Neutrophil (primary cell): ENCODE results near the gene AMBN.

ENCODE experiments used
- H3K27ac ChIP-seq: fragments of 200-600 bp; sonication (generic); 2 replicates; pipeline ENCODE4 v1.5.1; 2016; ENCODE audit warnings: mild to moderate bottlenecking, moderate library complexity
- H3K27me3 ChIP-seq: fragments of 200-600 bp; sonication (generic); 2 replicates; pipeline ENCODE4 v1.6.0; 2016; ENCODE audit warnings: mild to moderate bottlenecking
- H3K36me3 ChIP-seq: fragments of 200-600 bp; sonication (generic); 2 replicates; pipeline ENCODE4 v1.5.1; 2017
- H3K4me1 ChIP-seq, 2 experiments: fragments of 200-600 bp in 1 of 2; sonication (generic) in 1 of 2; 1 replicate in 1 of 2; 2 replicates in 1 of 2; pipeline versions ENCODE4 v1.5.1 to v1.6.1; 2013 to 2016; ENCODE audit warnings: low read depth in 1 of 2, low read length in 1 of 2, mild to moderate bottlenecking in 1 of 2, moderate library complexity in 1 of 2; ENCODE audit not compliant: control insufficient read depth in 1 of 2, insufficient read depth in 1 of 2
- H3K4me3 ChIP-seq, 2 experiments: fragments of 200-600 bp in 1 of 2; sonication (generic) in 1 of 2; 1 replicate in 1 of 2; 2 replicates in 1 of 2; pipeline ENCODE4 v1.5.1; 2013 to 2016; ENCODE audit warnings: low read depth in 1 of 2, low read length in 1 of 2, mild to moderate bottlenecking in 1 of 2, moderate library complexity in 1 of 2
- H3K9me3 ChIP-seq: fragments of 200-600 bp; sonication (generic); 2 replicates; pipeline ENCODE4 v1.5.1; 2016
- TF ChIP-seq, protein P1 (sequence below): fragments of 200-600 bp; sonication (generic); IDR thresholded peaks from 2 replicates; pipeline ENCODE4 v1.5.1; 2016; ENCODE audit warnings: antibody characterized with exemption

AMBN gene

GRCh38 chr4:70600305-70600704 lies 8.2 kb downstream of the AMBN start:
- no peaks in the 10 kb centered on the region for H3K36me3 ChIP-seq
- no peak overlapping the region for H3K4me3 ChIP-seq
- H3K27me3 ChIP-seq: no peaks in the 10 kb centered on the region
- no peaks in the 10 kb centered on the region for H3K9me3 ChIP-seq
- TF ChIP-seq, protein P1, sequence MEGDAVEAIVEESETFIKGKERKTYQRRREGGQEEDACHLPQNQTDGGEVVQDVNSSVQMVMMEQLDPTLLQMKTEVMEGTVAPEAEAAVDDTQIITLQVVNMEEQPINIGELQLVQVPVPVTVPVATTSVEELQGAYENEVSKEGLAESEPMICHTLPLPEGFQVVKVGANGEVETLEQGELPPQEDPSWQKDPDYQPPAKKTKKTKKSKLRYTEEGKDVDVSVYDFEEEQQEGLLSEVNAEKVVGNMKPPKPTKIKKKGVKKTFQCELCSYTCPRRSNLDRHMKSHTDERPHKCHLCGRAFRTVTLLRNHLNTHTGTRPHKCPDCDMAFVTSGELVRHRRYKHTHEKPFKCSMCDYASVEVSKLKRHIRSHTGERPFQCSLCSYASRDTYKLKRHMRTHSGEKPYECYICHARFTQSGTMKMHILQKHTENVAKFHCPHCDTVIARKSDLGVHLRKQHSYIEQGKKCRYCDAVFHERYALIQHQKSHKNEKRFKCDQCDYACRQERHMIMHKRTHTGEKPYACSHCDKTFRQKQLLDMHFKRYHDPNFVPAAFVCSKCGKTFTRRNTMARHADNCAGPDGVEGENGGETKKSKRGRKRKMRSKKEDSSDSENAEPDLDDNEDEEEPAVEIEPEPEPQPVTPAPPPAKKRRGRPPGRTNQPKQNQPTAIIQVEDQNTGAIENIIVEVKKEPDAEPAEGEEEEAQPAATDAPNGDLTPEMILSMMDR: no peak
- H3K4me1 ChIP-seq: no peaks in the 10 kb centered on the region
- H3K27ac ChIP-seq: no peak overlapping the region

DNA sequence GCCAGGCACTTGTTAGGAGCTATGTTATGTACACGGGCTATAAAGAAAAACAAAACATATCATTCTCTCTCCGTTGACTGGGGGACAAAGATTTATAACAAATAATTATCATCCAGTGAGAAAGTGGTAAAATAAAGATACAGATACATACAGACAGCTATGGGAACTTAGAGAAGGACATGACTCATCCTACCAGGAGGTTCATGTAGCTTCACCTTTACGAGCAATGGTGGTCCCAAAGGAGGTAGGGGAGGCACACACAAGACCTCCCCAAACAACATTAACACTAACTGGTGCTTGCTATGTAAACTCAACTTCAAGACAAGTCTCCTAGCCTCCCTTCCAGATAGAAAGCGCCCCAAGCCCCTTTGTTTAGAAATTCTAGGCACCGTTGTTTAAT lies 8.9 kb downstream of the AMBN start:
- H3K4me1 ChIP-seq: no peaks in the 10 kb centered on the region
- H3K36me3 ChIP-seq: no peaks in the 10 kb centered on the region
- no peaks in the 10 kb centered on the region for H3K9me3 ChIP-seq
- TF ChIP-seq, protein P1: no peak
- H3K27me3 ChIP-seq: no peaks in the 10 kb centered on the region
- no peak overlapping the region for H3K27ac ChIP-seq
- no peak overlapping the region for H3K4me3 ChIP-seq

- no peaks in the 10 kb centered on the region for H3K27me3 ChIP-seq
- H3K36me3 ChIP-seq: no peaks in the 10 kb centered on the region
- no peak overlapping the region for H3K4me3 ChIP-seq
- H3K9me3 ChIP-seq: no peaks in the 10 kb centered on the region
- no peaks in the 10 kb centered on the region for H3K4me1 ChIP-seq
- H3K27ac ChIP-seq: no peak overlapping the region
- TF ChIP-seq, protein P1: peak; percentile 25
These were observed 9.5 kb downstream of the AMBN start for GRCh38 chr4:70601422-70602039.

GRCh38 chr4:70603856-70604255 lies 11.8 kb downstream of the AMBN start:
- no peak overlapping the region for H3K4me3 ChIP-seq
- H3K27ac ChIP-seq: no peak overlapping the region
- no peaks in the 10 kb centered on the region for H3K4me1 ChIP-seq
- no peaks in the 10 kb centered on the region for H3K36me3 ChIP-seq
- TF ChIP-seq, protein P1: no peak
- no peaks in the 10 kb centered on the region for H3K27me3 ChIP-seq
- no peaks in the 10 kb centered on the region for H3K9me3 ChIP-seq

DNA sequence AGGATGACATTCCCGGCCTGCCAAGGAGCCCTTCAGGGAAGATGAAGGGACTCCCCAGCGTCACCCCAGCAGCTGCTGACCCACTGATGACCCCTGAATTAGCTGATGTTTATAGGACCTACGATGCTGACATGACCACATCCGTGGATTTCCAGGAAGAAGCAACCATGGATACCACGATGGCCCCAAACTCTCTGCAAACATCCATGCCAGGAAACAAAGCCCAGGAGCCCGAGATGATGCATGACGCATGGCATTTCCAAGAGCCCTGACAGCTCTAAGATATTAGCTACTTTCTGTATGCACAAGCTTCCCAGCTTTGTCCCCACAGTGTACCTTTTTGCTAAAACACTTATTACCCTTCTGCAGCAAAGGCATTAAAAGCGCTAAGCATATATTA lies 14.4 kb downstream of the AMBN start:
- Histone ChIP-seq H3K27me3 (no peaks in the 10 kb centered on the region), H3K9me3 (no peaks in the 10 kb centered on the region), H3K4me1 (no peaks in the 10 kb centered on the region), H3K27ac (no peak overlapping the region), H3K36me3 (no peaks in the 10 kb centered on the region), H3K4me3 (no peak overlapping the region)
- TF ChIP-seq, protein P1: no peak
